Ishikawa (cell line): ENCODE data around the gene C19orf47.

Experiments used
- CEBPB ChIP-seq: IDR thresholded peaks from 2 replicates; pipeline ENCODE4 v1.6.1; 2012
- EP300 ChIP-seq: IDR thresholded peaks from 2 replicates; pipeline ENCODE4 v1.6.1; 2012; ENCODE audit warnings: borderline replicate concordance
- RAD21 ChIP-seq: IDR thresholded peaks from 2 replicates; pipeline ENCODE4 v1.6.1; 2012; ENCODE audit warnings: low read depth
- TAF1 ChIP-seq: IDR thresholded peaks from 2 replicates; pipeline ENCODE4 v1.6.1; 2012; ENCODE audit warnings: low read depth, mild to moderate bottlenecking
- TCF12 ChIP-seq: IDR thresholded peaks from 2 replicates; pipeline ENCODE4 v1.6.1; 2012; ENCODE audit warnings: low read depth
- YY1 ChIP-seq: IDR thresholded peaks from 2 replicates; pipeline ENCODE4 v1.6.1; 2012; ENCODE audit warnings: low read depth
- TF ChIP-seq, protein P1 (sequence below): IDR thresholded peaks from 2 replicates; pipeline ENCODE4 v1.6.1; 2012; ENCODE audit warnings: low read depth, mild to moderate bottlenecking

DNA sequence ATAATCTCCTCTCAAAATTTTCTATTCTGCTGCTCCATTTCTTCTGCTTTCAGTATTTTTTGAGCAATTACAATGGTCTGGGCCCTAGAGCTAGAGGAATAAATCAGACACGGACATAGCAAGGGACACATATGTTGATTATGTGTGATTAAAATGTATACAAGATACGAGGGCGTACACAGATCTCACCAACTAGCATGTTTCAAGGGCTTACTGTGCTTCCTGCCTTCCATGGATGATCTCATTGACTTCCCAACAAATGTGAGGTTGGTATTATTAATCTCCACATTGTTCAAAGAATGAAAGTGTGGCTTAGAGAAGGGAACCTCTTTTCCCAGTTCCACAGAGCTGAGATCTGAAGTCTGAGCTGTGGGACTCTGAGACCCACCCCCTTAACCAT lies 9.4 kb upstream of the C19orf47 start:
- TF ChIP-seq YY1 = no peak
- no peak for TF ChIP-seq RAD21
- no peak for TF ChIP-seq CEBPB
- no peak for TF ChIP-seq TAF1
- TF ChIP-seq, protein P1, sequence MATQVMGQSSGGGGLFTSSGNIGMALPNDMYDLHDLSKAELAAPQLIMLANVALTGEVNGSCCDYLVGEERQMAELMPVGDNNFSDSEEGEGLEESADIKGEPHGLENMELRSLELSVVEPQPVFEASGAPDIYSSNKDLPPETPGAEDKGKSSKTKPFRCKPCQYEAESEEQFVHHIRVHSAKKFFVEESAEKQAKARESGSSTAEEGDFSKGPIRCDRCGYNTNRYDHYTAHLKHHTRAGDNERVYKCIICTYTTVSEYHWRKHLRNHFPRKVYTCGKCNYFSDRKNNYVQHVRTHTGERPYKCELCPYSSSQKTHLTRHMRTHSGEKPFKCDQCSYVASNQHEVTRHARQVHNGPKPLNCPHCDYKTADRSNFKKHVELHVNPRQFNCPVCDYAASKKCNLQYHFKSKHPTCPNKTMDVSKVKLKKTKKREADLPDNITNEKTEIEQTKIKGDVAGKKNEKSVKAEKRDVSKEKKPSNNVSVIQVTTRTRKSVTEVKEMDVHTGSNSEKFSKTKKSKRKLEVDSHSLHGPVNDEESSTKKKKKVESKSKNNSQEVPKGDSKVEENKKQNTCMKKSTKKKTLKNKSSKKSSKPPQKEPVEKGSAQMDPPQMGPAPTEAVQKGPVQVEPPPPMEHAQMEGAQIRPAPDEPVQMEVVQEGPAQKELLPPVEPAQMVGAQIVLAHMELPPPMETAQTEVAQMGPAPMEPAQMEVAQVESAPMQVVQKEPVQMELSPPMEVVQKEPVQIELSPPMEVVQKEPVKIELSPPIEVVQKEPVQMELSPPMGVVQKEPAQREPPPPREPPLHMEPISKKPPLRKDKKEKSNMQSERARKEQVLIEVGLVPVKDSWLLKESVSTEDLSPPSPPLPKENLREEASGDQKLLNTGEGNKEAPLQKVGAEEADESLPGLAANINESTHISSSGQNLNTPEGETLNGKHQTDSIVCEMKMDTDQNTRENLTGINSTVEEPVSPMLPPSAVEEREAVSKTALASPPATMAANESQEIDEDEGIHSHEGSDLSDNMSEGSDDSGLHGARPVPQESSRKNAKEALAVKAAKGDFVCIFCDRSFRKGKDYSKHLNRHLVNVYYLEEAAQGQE = no peak
- TF ChIP-seq TCF12 = no peak
- TF ChIP-seq EP300 = no peak
